ENCODE data around the gene MRPL36. TPM values are rescaled to one million over a fixed set of nuclear protein-coding genes. Genes with fewer than 3 reads are reported as not detected.
"Not testable (repeated sequence)": the region's sequence is repeated elsewhere in the genome, so short reads cannot be mapped to it uniquely, and the experiment has no call there.

Gene MRPL36
- total and polyA plus RNA-seq, 12 donors: 43.4 to 126 (median 49.8) TPM

DNA sequence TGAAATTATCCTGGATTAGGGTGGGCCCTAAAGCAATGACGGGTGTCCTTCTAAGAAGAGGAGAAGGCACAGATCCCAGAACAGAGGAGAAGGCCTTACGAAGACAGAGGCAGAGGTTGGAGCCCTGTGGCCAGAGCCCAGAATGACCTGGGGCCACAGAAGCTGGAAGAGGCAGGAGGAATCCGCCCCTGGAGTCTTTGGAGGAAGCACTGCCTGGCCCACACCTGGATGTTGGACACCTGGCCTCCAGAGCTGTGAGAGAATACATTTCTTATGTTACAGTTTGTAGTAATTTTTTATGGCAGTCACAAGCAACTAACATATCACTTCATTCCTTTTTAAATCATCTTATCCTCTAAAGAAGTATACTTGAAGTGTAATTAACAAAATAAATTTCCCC, 8.5 kb downstream of the MRPL36 start:
- Histone ChIP-seq H3K27me3 (peaks cover 0 to 3% (median 0%) of the 10 kb centered on the region in 7 donors), H3K4me1 (peaks cover 0 to 44% (median 6%) of the 10 kb centered on the region in 9 donors), H3K27ac (peak overlapping the region in 2 of 10 donors; percentile 60 to 65), H3K9me3 (no peaks in the 10 kb centered on the region), H3K4me3 (no peak overlapping the region), H3K36me3 (peaks cover 0 to 3% (median 0%) of the 10 kb centered on the region in 9 donors)
- WGBS, 2 donors: 83 to 89% methylated on average over 3 of the region's 3 CpGs
- DNase-seq: no peak
- intact Hi-C loops (cut with DNase I): no loop called here
- TF ChIP-seq, protein P1, sequence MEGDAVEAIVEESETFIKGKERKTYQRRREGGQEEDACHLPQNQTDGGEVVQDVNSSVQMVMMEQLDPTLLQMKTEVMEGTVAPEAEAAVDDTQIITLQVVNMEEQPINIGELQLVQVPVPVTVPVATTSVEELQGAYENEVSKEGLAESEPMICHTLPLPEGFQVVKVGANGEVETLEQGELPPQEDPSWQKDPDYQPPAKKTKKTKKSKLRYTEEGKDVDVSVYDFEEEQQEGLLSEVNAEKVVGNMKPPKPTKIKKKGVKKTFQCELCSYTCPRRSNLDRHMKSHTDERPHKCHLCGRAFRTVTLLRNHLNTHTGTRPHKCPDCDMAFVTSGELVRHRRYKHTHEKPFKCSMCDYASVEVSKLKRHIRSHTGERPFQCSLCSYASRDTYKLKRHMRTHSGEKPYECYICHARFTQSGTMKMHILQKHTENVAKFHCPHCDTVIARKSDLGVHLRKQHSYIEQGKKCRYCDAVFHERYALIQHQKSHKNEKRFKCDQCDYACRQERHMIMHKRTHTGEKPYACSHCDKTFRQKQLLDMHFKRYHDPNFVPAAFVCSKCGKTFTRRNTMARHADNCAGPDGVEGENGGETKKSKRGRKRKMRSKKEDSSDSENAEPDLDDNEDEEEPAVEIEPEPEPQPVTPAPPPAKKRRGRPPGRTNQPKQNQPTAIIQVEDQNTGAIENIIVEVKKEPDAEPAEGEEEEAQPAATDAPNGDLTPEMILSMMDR (IDR thresholded peaks at IDR 0.05): no peak
- no peak for ATAC-seq

DNA sequence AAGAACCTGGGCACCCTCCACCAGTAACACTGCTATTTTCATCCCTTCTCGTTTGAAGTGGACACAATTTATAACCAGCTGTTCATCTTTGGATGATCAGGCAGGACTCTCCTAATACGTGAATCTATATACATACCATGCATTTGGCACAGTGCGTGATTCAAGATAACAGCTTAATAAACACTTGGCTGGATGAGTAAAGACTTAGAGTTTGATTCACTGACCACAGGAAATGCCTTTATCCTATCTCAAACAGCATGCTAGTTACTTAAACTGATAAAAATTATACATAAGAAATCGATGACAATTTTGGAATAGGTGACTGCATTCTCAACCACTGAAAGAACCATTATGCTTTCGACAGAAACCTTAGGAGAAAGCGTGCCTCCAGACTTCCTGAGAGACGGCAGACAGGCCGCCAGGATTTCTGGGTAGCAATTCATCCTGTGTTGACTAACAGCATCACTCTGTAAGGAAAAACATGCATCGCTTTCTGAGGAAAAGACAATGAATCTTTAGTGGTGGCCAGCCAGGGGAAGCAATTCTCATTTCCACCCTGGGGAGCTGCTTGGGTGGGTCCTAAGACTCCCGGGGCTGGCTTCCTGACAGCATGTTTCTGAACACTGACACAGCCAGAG, 9.7 kb downstream of the MRPL36 start:
- peaks cover 0 to 44% (median 6%) of the 10 kb centered on the region in 9 donors for H3K4me1 ChIP-seq
- TF ChIP-seq, protein P1 (IDR thresholded peaks at IDR 0.05): no peak
- H3K27me3 ChIP-seq: peaks cover 0 to 5% (median 0%) of the 10 kb centered on the region in 7 donors
- ATAC-seq: peak in 7 of 8 donors; percentile 41 to 83 (median 59)
- 36 to 51% methylated on average over 10 of the region's 10 CpGs for WGBS, 2 donors
- H3K36me3 ChIP-seq: no peaks in the 10 kb centered on the region
- intact Hi-C loops (cut with DNase I): no loop called here
- no peak overlapping the region for H3K4me3 ChIP-seq
- peak overlapping the region in 6 of 10 donors; percentile 15 to 62 (median 47) for H3K27ac ChIP-seq
- DNase-seq: peak in 1 of 2 donors; percentile 32
- H3K9me3 ChIP-seq: no peaks in the 10 kb centered on the region

DNA sequence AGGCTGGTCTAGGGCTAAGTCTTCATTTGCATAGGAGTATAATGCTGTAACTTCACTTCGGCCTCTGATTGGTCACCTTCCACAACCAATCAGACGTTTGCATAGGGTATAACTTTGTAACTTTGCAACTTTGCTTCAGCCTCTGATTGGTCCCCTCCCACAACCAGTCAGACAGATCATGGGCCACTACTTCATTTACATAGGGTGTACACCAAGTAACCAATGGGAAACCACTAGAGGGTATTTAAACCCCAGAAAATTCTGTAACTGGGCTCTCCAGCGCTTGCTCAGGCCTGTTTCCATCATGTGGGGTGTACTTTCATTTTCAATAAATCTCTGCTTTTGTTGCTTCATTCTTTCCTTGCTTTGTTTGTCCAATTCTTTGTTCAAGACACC, 10.2 kb downstream of the MRPL36 start:
- DNase-seq; H3K27me3 ChIP-seq; H3K36me3 ChIP-seq; H3K9me3 ChIP-seq; ATAC-seq; intact Hi-C loops (cut with DNase I); H3K4me3 ChIP-seq: not testable (repeated sequence)
- peaks cover 0 to 42% (median 6%) of the 10 kb centered on the region in 9 donors for H3K4me1 ChIP-seq
- 88 to 93% methylated on average over 3 of the region's 3 CpGs for WGBS, 2 donors
- H3K27ac ChIP-seq: peak overlapping the region in 5 of 10 donors; percentile 15 to 62 (median 36)

DNA sequence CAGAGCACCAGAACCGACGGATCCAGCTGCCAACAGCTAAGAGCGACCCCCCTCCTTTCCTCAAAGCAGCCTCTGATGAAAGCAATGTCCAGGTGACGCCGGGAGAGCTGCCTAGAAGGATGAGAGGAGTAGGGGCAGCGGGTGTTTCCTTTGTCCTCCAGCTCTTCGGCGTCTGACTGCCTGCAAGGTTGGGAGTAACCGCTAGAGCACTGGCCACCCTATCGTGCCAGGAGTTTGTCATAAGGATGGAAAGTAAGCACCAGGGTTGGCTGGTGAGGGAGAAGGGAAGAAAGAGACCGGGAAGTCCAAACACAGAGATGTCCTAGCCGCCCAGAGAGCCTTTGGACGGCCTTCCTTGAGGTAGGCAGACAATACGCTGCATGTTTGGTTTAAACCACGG, 10.8 kb downstream of the MRPL36 start:
- TF ChIP-seq, protein P1 (IDR thresholded peaks at IDR 0.05): no peak
- DNase-seq (no peak), ATAC-seq (no peak)
- no peaks in the 10 kb centered on the region for H3K36me3 ChIP-seq
- H3K4me3 ChIP-seq: no peak overlapping the region
- peaks cover 0 to 37% (median 6%) of the 10 kb centered on the region in 9 donors for H3K4me1 ChIP-seq
- H3K27ac ChIP-seq: no peak overlapping the region
- intact Hi-C loops (cut with DNase I): no loop called here
- WGBS, 2 donors: 88 to 90% methylated on average over 15 of the region's 15 CpGs
- H3K9me3 ChIP-seq: no peaks in the 10 kb centered on the region
- H3K27me3 ChIP-seq: peaks cover 0 to 9% (median 0%) of the 10 kb centered on the region in 7 donors

DNA sequence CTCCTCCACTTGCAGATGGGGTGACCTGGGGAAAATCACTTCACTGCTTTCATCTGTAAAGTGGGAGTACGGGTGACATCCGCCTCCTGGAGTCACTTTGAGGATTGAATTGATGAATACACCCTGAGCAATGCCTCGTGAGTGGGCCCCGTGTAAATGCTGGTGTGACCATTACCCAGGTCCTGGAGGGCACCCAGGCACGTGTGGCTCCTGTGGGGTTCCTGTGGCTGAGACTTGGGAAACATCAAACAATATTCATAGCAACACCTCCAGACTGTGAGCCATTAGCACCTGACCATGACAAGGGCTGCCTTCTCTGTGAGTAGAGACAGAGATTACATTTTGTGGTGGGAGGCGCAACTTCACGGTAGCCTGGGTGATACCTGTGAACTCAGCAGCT, 11.4 kb downstream of the MRPL36 start:
- Histone ChIP-seq H3K4me3 (no peak overlapping the region), H3K27me3 (peaks cover 0 to 9% (median 0%) of the 10 kb centered on the region in 7 donors), H3K4me1 (peaks cover 0 to 31% (median 6%) of the 10 kb centered on the region in 9 donors), H3K36me3 (no peaks in the 10 kb centered on the region), H3K9me3 (no peaks in the 10 kb centered on the region), H3K27ac (no peak overlapping the region)
- no peak for DNase-seq
- intact Hi-C loops (cut with DNase I): no loop called here
- TF ChIP-seq, protein P1 (IDR thresholded peaks at IDR 0.05): no peak
- 95% methylated on average over 7 of the region's 7 CpGs for whole genome bisulfite sequencing, 2 donors
- no peak for ATAC-seq

All from heart right ventricle (tissue), 16 donors.